NCI-H2081 (cell line): Measurements from ENCODE around the gene LRMDA.

Source experiments
- DNase-seq, 2 experiments: peaks; one replicate each; lab custom pipeline; 2025; lab: John Stamatoyannopoulos, UW

LRMDA gene

DNA sequence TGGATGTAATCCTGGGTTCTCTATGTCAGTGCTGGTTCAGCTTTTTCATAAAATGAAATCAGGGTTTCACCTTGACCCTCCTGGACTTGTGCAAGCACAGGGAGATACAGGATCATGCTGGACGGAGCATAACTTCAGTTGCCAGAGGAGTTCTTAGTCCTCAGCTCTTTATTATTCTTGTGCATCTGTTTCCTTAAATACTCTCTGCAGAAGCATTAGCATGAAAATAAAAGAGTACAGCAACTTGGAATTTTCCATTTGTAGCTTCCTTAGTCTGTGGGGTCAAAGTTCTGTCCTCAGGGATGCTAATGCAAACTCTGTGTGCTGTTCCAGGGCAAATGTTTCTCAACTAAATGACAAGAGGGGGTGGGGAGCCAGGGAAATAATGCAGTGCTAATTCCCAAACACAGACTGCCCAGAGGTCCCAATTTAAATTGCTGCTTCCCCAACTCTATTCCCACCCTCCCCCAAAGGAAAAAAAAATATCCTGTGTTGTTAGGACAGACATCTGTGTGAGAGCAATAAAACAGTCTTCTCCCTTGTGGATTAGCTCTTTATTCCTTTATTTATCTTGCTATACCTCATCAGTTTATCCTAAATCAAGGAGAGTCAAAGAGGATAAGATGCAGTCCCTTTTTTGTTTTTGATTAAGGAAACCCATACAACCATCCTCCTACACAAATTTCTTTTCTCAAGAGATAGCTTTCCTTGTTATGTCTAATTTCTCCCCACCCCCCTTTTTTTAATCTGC lies 905.0 kb downstream of the LRMDA start:
- DNase-seq = no peak

DNA sequence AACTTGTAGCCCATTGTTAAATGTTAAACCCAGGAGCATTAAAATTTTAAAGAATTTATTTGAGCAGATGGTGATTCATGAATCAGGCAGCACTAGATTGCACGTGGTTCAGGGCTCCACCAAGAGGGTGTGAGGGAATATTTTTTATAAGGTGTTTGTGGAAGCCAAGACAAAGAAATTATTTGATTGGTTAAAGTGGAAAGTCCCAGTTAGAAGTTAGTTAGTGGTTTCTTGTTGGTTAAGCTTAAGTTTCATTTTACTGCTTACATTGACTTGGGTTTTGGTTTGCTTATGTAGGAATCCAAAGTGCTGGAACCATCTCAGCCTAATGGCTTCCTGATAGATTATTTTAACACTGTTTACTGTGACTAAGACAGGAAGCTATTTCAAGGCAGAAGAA lies 906.2 kb downstream of the LRMDA start:
- no peak for DNase-seq

DNA sequence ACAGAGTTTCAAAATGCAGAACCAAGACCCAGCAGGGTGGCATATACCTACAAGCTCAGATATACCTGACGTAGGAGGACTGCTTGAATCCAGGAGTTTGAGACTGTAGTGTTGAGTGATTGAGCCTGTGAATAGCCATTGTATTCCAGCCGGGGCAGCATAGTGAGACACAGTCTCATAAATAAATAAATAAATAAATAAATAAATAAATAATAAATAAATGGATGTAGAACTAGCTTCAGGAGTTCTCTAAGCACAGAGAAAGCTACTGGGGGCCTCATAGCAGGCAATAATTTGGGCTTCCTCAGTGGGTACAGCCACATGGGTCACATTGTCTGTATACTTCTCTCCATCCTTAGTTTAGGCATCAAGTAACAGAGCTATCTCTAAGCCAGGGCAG lies 906.8 kb downstream of the LRMDA start:
- no peak for DNase-seq

DNA sequence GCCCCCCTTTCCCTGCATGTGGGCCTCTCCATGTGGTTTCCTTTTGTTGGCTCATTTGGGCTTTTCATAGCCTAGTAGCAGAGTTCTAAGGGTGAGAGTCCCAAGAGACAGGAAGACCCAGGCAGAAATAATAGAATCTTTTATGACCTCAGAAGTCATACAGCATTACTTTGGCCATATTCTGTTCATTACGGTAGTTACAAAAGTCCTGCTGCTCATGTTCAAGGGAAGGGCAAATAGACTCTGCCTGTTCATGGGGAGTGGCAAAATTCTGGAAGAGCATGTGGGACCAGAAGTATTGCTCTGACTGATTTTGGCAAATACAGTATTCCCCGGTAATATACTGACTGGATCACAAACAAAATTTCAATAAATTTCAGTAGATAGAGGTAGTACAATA lies 910.3 kb downstream of the LRMDA start:
- DNase-seq = no peak

DNA sequence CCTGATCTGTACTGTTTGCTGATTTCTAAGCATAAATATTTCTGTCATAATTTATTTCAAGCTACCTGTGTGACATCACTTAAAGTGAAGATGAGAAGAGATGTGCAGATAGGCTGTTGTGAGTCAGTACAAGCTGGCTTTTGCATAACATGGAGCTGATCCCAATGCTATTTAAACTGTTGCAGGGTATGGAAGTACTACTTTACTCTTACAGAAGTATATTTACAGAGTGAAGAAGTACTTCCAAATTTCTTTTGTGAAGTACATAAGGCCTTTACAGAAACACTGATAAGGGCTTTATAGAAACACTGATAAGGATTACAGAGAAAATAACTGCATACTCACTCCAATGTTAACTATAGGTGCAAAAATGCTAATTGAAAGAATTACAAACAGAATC lies 911.6 kb downstream of the LRMDA start:
- DNase-seq = no peak

DNA sequence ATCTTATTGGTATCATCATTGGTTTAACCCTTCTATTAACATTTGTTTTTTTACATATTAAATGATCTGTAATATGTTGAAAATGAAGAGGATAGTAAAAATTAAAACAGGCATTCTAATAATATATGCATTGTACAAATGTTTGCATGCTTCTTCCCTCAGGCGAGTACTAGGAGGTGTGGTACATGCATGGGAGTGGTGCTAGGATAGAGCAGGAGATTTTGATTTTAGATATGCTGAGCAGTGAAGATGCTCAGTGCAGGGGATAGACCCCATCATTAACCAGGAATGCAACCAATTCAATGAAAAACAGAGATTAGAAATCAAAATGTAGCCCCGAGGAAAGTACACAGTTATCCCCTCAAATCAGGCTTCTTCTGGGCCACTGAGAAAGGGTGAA lies 916.4 kb downstream of the LRMDA start:
- DNase-seq = no peak

DNA sequence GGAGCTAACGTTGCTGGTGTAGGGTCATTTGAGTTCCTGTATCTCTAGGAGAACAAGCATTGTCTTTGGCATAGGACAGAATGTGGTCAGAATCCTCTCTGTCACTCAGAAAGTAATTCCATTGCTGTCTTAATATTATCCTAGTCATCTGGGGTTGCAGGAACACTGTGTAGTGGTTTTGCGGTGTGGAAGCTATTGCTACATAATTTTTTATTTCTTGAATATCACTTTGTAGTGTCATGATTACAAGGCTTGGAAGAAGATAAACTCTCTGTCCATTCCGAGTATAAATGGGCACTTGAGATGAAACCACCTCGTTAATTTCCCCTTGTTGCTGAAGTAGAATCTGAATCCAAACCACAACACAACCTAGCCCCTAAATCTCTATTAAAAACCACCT lies 919.2 kb downstream of the LRMDA start:
- DNase-seq = no peak

DNA sequence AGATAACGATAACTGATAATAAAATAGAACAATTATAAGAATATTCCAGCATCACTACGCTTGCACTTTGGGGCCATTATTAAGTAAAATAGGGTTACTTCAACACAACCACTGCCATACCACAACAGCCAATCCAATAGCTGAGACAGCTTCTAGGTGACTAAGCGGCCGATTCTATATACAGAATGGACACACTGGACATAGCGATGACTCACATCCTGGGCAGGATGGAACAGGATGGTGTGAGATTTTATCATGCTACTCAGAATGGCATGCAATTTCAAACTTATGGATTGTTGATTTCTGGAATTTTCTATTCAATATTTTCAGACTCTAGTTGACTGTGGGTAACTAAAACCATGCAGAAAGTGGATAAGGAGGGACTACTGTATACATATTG lies 920.9 kb downstream of the LRMDA start:
- DNase-seq = no peak

DNA sequence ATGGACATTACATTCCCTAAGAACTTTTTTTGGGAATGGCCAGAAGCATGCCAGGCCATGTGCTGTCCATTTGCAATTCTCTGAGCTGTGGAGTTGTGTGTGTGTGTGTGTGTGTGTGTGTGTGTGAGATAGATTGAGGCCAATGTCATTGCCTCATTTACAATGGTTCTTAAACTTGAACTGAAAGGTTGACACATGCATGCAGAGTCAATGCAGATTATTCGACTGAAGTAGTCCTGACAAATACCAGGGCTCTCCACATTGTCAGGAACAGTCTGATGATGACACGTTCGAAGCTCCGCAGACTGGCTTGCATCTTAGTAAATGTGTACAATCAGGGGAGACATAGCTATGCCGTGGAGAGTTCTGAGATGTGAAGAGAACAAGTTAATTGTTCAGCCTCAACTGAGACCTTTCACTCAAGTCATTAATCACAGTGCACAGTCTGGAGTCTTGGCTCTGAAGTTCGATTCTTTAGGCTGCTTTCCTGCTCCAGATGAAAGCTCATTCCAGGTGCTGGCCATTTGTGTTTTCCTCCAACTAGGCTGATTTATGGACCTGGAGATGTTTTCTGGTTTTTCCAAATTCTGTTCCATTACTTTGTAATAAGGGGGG lies 921.9 kb downstream of the LRMDA start:
- no peak for DNase-seq

DNA sequence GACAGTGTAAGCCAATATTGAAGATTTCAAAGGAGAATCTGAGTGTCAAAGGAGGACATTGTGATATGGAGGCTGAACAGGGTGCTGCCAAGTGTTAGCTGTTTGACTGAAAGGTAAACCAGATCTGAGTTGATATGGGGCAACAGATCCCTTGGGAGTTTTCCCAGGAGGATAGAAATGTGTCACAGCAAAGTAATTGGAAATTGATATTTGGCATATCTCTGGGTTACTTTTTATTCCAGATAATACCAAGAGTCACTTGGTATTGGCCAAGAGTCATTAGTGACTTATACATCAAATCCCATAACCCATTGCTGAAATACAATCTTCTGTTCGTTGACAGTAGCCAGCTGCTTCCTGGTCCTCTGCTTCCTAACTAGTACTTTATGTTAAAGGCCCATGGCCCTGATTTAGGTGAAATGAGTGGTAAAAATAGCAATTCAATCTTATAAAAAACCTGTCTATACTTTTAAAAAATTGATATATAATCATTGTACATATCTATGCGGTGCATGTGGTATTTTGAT lies 922.9 kb downstream of the LRMDA start:
- no peak for DNase-seq

DNA sequence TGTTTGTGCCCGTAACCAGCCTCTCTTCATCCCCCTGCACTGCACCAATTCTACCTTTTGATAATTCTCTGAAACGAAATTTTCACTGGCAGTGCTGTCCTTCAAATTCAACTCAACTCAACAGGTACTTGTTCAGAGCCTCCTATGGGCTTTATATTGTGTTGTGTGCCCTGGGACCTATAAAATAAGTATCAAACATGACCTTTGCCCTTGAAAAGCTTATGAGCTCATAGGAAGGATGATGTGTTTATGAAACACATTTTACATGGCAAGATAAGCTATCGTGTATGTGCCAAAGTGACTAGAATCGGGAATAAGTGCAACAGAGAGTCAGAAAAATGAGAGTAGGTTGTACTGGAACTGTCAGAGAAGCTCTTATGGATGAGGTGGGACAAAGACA lies 923.5 kb downstream of the LRMDA start:
- no peak for DNase-seq

DNA sequence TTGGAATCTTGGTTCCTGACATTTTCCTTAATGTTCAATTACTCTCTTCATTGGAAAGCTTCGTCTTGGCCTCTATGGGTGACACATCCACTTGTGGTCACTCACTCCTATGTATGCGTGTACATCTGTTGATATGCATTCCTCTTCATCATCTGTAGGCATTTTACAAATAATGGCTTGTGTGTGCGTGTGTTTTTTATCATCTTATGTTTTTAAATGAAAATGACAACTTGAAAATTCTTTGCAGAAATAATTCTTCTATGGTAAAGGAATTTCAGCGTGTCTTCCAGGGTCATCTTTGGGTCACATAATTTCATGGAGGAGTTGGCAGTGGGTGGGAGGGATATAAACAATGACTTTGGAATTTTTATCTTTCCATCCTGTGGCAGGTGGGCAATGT lies 925.1 kb downstream of the LRMDA start:
- no peak for DNase-seq

DNA sequence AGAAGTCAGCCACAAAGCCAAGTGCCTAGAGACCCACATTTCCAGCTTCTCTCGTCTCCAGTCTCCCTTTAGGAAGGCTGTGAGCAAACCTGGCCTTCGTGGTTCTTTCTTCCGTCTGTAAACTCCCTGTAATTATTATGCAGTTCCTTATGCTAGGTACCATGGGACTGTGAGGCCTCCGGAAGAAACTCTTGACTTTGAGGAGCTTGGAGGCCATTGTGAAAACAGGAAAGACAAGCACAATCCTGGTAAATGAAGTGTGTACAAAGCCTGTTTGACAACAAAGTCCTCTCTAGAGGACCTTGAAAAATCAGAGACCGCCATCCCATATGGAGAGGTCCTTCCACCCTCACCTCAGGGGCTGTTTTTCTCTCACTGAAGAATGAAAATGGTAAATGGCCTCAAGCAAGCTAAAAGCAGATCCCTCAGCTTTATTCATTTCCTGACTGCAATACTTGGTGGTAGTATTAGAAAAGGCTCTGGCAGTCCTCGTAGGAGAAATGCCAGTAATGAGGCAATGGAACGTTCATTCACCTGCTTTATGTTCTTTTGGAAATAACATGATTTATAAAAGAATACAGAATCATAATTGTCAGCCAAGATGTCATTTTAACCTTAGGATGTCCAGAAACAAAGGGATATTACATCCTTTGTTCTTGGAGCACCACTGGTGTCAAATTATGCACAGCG lies 926.4 kb downstream of the LRMDA start:
- DNase-seq = no peak

DNA sequence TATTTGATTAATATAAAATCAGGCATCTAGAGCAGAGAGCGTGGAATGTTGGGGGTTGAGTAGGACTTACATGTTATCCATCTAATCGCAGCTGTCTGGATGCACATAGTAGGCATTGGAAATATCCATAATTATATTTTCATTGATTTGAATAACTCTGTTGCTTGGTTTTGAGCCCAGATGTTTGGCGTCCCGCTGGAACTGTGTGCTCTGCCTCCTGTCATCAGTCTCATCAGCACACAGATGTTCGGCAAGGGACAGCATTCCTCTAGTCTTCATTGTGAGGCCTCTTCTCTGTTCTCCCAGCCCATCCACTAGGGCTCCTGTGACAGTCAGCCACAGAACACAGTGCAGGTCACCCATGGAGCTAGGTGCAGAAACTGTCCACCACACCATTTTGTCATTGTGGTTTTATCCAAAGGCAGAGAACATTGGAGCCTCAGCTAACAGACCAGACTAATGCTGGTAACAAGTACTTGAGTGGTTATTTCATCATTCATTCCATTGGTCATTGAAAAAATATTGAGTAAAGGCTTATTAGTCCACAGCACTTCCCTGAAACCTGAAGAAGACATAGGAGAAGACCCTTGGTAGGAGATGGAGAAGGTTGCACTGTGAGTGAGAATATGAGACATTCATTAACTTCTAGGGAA lies 927.4 kb downstream of the LRMDA start:
- no peak for DNase-seq

DNA sequence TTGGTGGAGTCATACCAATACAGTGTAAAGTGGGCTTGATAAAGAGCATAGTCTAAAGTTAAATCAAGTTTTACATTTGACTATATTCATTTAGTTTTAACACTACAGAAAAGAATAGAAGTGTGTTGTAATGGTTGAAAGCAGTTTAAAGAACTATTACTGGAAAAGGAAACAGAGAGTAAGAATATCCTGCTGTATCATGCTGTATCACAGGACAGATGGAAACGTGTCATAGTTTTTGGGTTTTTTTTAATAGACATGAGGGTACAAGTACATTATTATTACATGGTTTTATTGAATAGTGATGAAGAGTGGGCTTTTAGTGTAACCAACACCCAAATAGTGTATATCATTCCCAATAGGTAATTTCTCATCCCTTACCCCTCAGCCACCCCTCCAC lies 944.3 kb downstream of the LRMDA start:
- no peak for DNase-seq

DNA sequence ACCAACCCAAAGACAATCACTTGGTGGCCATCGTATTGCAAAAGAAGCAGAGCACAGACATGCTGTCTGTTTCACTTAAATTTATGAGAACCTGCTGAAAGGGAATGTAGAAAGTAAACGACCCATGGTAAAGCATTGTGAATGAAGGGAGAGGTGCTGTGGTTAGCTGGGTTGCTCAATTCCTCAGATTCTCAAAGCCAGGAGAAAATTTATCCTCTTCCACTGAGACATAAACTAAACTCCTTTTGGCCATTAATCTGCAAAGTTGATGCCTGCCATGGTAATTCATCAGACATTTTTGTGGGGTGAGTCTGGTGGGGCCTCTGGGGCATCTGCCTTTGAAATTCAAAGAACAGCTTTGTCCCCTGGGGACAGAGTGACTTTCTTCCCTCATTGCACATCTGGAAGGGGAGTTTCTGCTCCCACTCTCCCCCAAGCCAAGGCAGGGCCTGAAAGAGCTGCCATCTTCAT lies 951.0 kb downstream of the LRMDA start:
- no peak for DNase-seq

DNA sequence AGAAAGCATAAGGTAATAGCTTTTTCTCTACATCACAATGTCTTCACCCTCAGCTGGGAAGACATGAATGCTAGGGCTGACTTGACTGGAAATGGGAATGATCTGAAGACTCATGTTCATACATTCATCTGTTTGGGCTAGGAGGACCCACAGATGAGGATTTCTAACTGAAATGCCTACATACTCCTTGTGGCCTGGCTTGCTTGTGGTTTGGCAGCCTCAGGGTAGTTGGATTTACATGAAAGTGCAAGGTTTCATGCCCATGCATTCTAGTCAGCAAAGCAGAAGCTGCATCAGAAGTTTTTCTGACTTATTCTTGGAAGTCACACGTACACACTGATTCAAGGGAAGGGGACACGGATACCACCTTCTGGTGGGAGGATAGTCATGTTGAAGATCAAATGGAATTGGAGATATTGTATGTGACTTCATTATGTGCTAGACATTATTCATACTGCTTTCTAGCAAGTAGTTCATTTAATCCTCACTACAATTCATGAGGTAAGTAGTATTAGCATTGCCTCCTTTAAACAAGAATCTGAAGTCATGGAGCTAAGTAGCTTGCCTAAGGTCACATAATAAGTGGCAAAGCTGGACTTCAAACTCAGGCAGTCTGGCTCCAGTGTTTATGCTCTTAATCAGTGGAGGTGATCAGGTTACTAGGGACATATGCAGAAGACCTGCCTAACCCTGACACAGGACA lies 957.0 kb downstream of the LRMDA start:
- DNase-seq = no peak

DNA sequence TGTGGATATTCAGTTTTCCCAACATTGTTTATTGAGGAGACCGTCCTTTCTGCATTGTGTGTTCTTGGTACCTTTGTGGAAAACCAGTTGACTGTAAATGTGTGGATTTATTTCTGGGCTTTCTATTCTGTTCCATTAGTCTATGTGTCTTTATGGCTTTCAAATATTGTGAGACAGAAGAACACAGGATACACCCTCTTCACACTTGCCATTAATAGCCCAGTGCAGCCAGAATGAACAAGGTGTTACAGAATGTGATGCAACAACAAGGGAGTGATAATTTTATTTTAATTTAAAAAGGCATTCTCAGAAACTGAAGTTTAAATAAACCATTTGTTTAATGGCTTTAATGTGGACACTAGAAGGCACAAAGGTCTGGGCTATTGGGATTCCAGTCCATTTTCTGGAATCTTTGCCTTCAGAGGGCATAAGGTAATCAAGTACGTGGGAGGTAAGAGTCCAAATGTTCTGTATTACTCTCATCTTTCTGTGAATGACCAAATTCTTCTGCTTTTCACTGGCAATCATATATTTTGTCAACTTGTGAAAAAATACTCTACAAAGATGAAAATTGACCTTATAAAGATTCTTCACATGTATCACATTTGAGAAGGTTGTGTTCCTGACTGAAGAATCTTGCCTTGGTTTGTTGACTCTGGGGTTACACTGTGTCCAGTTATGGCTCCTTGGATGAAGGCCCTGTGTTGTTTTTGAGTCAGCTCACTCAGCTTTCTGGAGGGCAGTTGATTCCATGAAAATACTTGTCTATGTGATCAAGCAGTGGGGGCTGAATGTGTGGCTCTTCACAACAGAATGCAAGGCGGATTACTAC lies 962.7 kb downstream of the LRMDA start:
- DNase-seq = no peak

DNA sequence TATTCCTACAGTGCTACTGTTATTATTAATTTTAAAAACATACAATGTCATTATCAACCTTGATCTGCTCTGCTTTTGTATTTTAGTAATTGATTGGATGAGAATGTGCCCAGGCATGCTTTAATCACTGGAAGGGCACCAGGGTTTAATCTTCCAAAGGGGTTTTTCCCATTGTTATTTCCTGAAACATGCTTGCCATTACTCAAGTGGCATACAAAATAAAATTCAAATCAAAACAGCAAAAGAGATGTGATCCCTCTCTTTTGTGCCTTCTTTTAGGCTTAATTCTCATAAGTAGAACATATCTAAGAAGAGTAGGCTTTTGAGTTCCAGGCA lies 963.3 kb downstream of the LRMDA start:
- no peak for DNase-seq

DNA sequence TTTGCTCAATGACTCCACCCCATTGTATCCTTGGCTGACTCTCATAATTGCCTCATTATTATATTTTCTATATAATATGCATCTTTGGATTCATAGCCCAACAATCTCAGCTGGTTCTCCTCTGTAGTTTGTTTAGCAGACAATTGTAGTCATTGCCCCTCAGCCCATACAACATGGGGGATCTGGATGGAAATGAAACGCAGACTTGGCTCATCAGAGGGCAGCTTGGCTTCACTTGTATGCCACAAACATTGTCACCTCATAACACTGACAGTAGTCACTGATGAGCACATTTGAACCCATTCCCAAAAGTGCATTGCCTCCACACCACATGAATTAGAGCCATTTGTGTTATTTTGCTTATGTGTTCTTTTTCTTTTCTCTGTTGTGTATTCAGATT lies 963.8 kb downstream of the LRMDA start:
- DNase-seq = no peak

DNA sequence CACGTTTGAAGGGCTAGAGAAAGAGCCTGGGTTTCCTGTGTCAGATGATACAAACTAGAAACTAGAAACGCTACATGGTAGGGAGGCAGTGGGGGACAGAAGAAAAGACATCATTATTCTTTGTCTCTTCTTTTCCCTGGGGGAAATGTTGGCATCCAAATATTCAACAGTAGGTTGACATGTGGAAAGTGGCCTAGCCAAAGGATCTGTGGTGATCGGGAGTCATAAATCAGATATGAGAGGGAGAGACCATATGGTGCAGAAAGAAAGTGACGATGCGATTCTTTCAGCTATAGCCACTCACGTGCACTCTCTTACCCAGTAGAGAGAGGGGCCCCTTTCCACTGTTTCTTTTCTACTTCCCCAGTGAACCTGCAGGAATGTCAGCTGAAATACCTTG lies 964.7 kb downstream of the LRMDA start:
- DNase-seq = no peak
